ENCODE results near the gene TERT. TPM values are rescaled to one million over a fixed set of nuclear protein-coding genes. Genes with fewer than 3 reads are reported as not detected.

TERT gene
- polyA plus RNA-seq, 1 experiment: not detected

DNA sequence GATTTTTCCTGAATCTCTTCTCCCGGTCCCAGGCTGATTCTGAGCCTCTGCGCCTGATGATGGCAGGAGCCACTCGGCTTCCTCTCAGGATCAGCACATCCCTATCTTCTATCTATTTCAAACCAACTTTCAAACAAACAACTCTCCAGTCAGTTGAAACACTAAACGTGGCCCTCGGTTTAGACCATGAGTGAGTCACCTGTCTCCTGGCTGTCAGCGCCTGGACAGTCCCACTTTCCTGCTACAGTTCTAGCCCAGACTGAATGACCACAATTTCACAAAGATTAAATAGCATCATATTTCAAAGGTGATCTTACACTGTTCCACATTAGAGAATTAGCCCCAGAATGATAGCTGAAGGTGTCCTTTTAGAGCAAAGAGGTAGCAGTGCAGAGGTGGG is 87.3 kb downstream of the TERT start:
- ChIA-PET POLR2A (no interaction called here), CTCF (no interaction called here)
- peaks cover 10% of the 10 kb centered on the region for H3K27me3 ChIP-seq (ENCODE audit: control insufficient read depth, insufficient read depth, low read length)
- peaks cover 18% of the 10 kb centered on the region for H3K9me3 ChIP-seq (ENCODE audit: control insufficient read depth, insufficient read depth, low read length)
- TF ChIP-seq CTCF (IDR thresholded peaks at IDR 0.05; ENCODE audit: low read depth, low read length): no peak
- no peak overlapping the region for H3K4me3 ChIP-seq (ENCODE audit: low read depth, low read length)
- no peak for DNase-seq (ENCODE audit: low read depth, low spot score)
- H3K27ac ChIP-seq (ENCODE audit: low read depth, low read length): no peak overlapping the region

- H3K27me3 ChIP-seq (ENCODE audit: control insufficient read depth, insufficient read depth, low read length): peaks cover 10% of the 10 kb centered on the region
- no peak for TF ChIP-seq CTCF (IDR thresholded peaks at IDR 0.05; ENCODE audit: low read depth, low read length)
- ChIA-PET CTCF (interaction anchor here (1.2 kb wide), 1 partner anchor 283 kb away, joined by 5 read pairs; no protein-coding TSS in a partner anchor), POLR2A (no interaction called here)
- peaks cover 10% of the 10 kb centered on the region for H3K9me3 ChIP-seq (ENCODE audit: control insufficient read depth, insufficient read depth, low read length)
- no peak overlapping the region for H3K27ac ChIP-seq (ENCODE audit: low read depth, low read length)
- DNase-seq (ENCODE audit: low read depth, low spot score): no peak
- H3K4me3 ChIP-seq (ENCODE audit: low read depth, low read length): no peak overlapping the region
These were observed 88.1 kb downstream of the TERT start for GRCh38 chr5:1206521-1207412.

DNA sequence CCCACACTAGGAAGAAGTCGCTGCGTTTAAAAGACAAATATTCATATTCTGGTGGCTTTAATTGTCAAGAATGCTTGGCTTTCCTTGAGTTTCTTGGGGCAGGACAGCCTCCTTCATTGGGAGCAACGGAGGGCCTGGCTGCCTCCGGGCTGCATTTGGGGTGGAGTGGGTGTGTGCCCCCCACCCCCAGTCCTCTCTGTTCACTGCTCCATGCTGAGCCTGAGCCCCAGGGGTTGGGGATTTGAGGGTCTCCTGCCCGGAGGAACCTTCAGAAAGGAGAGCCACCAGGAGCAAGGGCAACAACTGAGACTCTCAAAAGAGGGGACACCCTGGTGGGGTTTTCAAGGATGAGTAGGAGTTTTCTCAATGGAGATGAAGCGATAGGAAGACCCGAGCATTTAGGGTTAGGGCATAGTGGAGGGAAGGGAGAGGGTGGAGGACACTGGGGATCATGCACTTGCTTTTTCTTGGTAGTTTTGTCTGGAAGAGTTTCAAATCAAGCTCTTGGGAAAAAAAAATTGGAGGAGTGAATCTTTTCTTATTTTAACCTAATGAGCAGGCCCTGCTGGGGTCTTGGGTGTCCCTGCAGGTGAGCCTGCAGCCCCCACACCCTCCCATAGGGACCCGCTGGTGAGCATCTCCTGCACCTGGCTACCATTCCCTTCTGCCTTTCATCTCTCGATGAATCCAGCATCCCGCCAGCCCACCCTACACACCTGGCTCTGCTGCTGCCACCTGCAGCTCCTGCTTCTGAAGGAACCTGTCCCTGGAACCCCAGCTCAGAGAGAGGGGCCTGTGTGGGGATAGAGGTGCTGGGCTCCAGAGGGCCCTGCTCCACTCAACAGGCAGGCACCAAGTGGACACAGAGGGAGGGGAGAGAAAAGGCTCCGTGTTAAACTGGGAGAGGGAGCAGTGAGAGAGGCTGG is 89.3 kb downstream of the TERT start:
- no peak for TF ChIP-seq CTCF (IDR thresholded peaks at IDR 0.05; ENCODE audit: low read depth, low read length)
- DNase-seq (ENCODE audit: low read depth, low spot score): no peak
- CTCF ChIA-PET: interaction anchor here (1.1 to 1.2 kb wide), 2 partner anchors 282 to 440 kb away, joined by 4 to 5 read pairs; no protein-coding TSS in a partner anchor
- Histone ChIP-seq H3K9me3 (ENCODE audit: control insufficient read depth, insufficient read depth, low read length) (no peaks in the 10 kb centered on the region; the same call in 1 of the 2 replicates), H3K27ac (ENCODE audit: low read depth, low read length) (no peak overlapping the region), H3K4me3 (ENCODE audit: low read depth, low read length) (no peak overlapping the region), H3K27me3 (ENCODE audit: control insufficient read depth, insufficient read depth, low read length) (peaks cover 10% of the 10 kb centered on the region)
- POLR2A ChIA-PET: no interaction called here

DNA sequence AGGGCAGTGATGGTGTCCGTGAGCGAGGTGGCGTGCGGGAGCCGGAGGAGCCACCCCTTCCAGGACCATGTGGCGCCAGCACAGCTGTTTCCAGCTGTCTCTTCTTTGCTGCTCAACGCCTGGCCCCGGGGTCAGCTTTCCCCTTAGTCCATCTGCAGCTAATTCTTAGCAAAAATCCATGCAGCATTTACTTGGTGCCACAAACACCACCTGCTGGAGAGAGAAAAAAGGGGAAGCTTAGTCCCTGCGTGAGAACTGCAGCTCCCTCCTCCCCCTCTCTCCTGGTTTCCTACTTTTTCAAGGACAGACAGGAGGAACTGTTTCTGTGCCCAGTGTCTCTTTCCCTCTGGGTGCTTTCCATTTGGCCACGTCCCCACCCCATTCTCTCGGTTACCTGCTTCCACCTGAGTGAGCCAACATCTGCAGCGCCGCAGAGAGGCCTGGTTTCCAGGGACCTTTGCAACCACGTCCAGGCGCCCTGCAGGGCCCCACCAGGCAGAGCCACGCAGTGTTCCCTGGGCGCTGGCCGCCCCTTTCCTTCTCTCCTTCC is 90.1 kb downstream of the TERT start:
- ChIA-PET POLR2A (no interaction called here), CTCF (interaction anchor here (0.8 to 1.1 kb wide), 2 partner anchors 270 to 440 kb away, joined by 3 to 4 read pairs; no protein-coding TSS in a partner anchor)
- peak; percentile 38 for TF ChIP-seq CTCF (IDR thresholded peaks at IDR 0.05; ENCODE audit: low read depth, low read length)
- peaks cover 10% of the 10 kb centered on the region for H3K27me3 ChIP-seq (ENCODE audit: control insufficient read depth, insufficient read depth, low read length)
- DNase-seq (ENCODE audit: low read depth, low spot score): no peak
- H3K4me3 ChIP-seq (ENCODE audit: low read depth, low read length): no peak overlapping the region
- no peak overlapping the region for H3K27ac ChIP-seq (ENCODE audit: low read depth, low read length)
- peaks cover 4% of the 10 kb centered on the region; the same call in 1 of the 2 replicates for H3K9me3 ChIP-seq (ENCODE audit: control insufficient read depth, insufficient read depth, low read length)
